Pancreas (tissue), 10 donors: ENCODE results near the gene AP3B1. TPM values are rescaled to one million over a fixed set of nuclear protein-coding genes. Genes with fewer than 3 reads are reported as not detected.

Experiments
- ATAC-seq, 4 donors: fragments of 200-7000 bp; cut with Tn5 transposase; one replicate each; pipeline versions ENCODE4 v1.8.0 to v1.9.1; 2020; ENCODE audit warnings: mild to moderate bottlenecking in 4 of 4, moderate library complexity in 4 of 4
- DNase-seq, 6 donors: peaks; one replicate each; pipeline ENCODE4 v3.0.0-alpha.2; 2020
- FAIRE-seq: peaks from 2 replicates; lab custom pipeline; 2012; peaks lifted over from hg19 to GRCh38; lab: Jason Lieb, UNC
- H3K27ac ChIP-seq, 4 donors: fragments of 200-600 bp; sonication (generic); 1 replicate in 3 of 4; 2 replicates in 1 of 4; pipeline versions ENCODE4 v1.5.0 to v1.8.0; 2020
- H3K27me3 ChIP-seq, 4 donors: fragments of 200-600 bp; one replicate each; pipeline ENCODE4 v1.8.0; 2021
- H3K36me3 ChIP-seq, 3 donors: fragments of 200-600 bp; sonication (generic) in 1 of 3; one replicate each; pipeline versions ENCODE4 v1.5.0 to v1.8.0; 2020 to 2021
- H3K4me1 ChIP-seq, 3 donors: fragments of 200-600 bp; one replicate each; pipeline ENCODE4 v1.8.0; 2021
- H3K4me3 ChIP-seq, 4 donors: fragments of 200-600 bp; sonication (generic) in 2 of 4; one replicate each; pipeline versions ENCODE4 v1.5.0 to v1.8.0; 2020 to 2021
- H3K9me3 ChIP-seq, 4 donors: fragments of 200-600 bp; one replicate each; pipeline ENCODE4 v1.8.0; 2021
- WGBS, 2 donors: extraction: QIAGEN DNeasy Blood & Tissue Kit; methylation state at CpG; one replicate each; pipeline ENCODE4 v1.1.7; 2013; 5-methylcytosine and 5-hydroxymethylcytosine counted together
- intact Hi-C, 3 donors: fragments of 100-400 bp; cut with DNase I; formaldehyde crosslinking; loops; one replicate each; pipeline versions ENCODE4 v1.11.1 to v1.14.2; 2022
- polyA plus RNA-seq, 2 donors: library from polyadenylated mRNA; stranded (reverse); fragments of 200-250 nt; gene quantifications; one replicate each; pipeline ENCODE4 v1.2.3, GENCODE V29; 2013
- total RNA-seq, 6 donors: library from RNA; stranded (reverse); fragmentation: NEBNext Ultra II Directional in 4 of 6; extraction: Animal tissue kit (Norgen Biotek cat#: 25700) in 4 of 6; gene quantifications; one replicate each; pipeline versions ENCODE4 v1.2.1 to v1.2.4, GENCODE V29; 2021 to 2023
- TF ChIP-seq, protein P1 (sequence below), 4 donors: fragments of 200-600 bp; sonication (generic) in 3 of 4; IDR thresholded peaks; one replicate each; pipeline versions ENCODE4 v1.5.0 to v1.8.0; 2021; ENCODE audit warnings: antibody characterized with exemption in 4 of 4
- donor health status: healthy with polysubstance abuse.
- donor health status: DM: no; HTN: no; CAD: no; lungs with moderate emphysema.
- donor health status: DM: no; HTN: no; CAD: no.
- donor health status: control.
- donor health status: control.
- donor health status: Bipolar disorder and iron deficiency.
- donor health status: DM: yes; HTN: yes; CAD: no.
- donor health status: DM: no; HTN: no; CAD: no.
- donor health status: DM: no; HTN: no; CAD: no.
- donor health status: DM: yes; HTN: yes; CAD: no.

The AP3B1 gene
- total and polyA plus RNA-seq, 8 donors: 11.9 to 26.0 (median 18.2) TPM

DNA sequence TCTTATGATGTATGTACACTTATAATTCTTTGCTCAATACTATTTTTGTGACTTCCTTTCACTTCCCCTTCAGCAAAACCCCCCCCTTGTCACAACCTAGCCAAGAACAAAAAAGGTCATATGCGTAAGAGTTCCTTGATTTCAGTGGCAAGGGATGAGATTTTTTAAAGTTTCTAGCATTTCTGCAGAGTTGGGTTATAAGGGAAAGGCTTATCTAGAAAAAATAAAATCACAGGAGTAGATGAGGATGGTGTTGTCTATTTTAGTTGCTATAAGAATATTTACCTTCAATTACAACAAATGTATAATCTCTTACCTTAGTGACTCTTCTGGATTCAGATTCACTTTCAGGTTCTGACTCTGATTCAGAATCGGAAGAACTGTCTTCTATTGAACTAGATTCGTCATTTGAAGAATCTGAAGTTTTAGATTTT, 184.6 kb downstream of the AP3B1 start:
- 96 to 97% methylated on average over 3 of the region's 3 CpGs for WGBS, 2 donors
- TF ChIP-seq, protein P1, sequence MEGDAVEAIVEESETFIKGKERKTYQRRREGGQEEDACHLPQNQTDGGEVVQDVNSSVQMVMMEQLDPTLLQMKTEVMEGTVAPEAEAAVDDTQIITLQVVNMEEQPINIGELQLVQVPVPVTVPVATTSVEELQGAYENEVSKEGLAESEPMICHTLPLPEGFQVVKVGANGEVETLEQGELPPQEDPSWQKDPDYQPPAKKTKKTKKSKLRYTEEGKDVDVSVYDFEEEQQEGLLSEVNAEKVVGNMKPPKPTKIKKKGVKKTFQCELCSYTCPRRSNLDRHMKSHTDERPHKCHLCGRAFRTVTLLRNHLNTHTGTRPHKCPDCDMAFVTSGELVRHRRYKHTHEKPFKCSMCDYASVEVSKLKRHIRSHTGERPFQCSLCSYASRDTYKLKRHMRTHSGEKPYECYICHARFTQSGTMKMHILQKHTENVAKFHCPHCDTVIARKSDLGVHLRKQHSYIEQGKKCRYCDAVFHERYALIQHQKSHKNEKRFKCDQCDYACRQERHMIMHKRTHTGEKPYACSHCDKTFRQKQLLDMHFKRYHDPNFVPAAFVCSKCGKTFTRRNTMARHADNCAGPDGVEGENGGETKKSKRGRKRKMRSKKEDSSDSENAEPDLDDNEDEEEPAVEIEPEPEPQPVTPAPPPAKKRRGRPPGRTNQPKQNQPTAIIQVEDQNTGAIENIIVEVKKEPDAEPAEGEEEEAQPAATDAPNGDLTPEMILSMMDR (IDR thresholded peaks at IDR 0.05): no peak
- no peak for FAIRE-seq
- Histone ChIP-seq H3K27me3 (no peaks in the 10 kb centered on the region), H3K27ac (no peak overlapping the region), H3K4me1 (no peaks in the 10 kb centered on the region), H3K9me3 (no peaks in the 10 kb centered on the region), H3K4me3 (no peak overlapping the region), H3K36me3 (peaks cover 0 to 6% (median 0%) of the 10 kb centered on the region in 3 donors)
- no peak for ATAC-seq
- no peak for DNase-seq
- intact Hi-C loops: no loop called here

DNA sequence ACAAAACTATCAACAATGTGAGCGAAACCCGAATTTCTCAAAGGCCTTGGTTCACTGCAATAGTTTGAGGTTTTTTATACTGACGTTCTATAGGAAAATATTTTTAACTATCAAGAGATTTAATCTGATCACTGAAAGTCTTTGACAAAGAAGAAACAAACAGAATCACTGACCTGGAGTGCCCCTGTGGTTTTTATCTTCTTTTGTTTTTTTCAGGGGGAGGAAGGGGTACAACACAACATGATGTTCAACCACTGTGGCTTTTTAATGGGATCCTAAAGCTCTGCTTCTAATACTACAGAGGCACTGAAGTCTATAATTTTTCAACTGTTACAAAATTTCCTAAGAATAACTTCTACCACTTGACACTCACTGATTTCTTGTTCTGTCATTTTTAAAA, 185.9 kb downstream of the AP3B1 start:
- DNase-seq (no peak), FAIRE-seq (no peak), ATAC-seq (no peak)
- Histone ChIP-seq H3K4me1 (no peaks in the 10 kb centered on the region), H3K27ac (no peak overlapping the region), H3K4me3 (no peak overlapping the region), H3K36me3 (peaks cover 0 to 4% (median 0%) of the 10 kb centered on the region in 3 donors), H3K9me3 (no peaks in the 10 kb centered on the region), H3K27me3 (no peaks in the 10 kb centered on the region)
- 89 to 96% methylated on average over 3 of the region's 3 CpGs for WGBS, 2 donors
- intact Hi-C loops: no loop called here
- TF ChIP-seq, protein P1 (IDR thresholded peaks at IDR 0.05): no peak

DNA sequence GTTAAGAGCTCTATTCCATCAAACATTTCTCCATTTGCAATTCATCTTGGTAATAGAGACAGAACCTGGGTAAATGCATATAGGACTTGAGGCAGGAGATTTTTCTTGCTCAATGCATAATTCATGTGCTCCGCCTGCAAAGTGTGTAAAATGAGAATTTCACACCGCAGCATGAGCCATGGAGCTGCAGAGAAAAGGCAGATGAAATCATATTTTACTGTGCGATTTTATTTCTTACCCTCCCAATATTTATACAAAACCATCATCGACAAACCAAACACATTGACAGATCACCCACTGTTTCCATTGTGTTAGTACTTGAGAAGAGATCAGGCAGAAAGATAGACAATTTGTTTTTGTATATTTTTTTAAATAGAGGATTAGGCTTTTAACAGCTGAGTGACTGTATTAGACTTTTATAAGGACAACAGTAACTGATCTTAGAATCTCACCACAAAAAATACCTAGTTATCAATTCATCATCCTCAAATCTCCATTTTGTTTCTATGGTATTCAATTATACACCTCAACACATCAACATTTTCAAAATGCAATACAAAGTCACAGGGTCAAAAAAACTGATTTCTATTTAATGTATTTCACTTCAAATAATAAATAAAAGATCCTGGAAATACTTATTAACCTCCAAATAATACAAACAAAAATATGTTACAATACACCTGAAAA, 191.1 kb downstream of the AP3B1 start:
- H3K4me3 ChIP-seq: no peak overlapping the region
- peaks cover 0 to 23% (median 0%) of the 10 kb centered on the region in 3 donors for H3K36me3 ChIP-seq
- no peaks in the 10 kb centered on the region for H3K4me1 ChIP-seq
- no peak for ATAC-seq
- 94 to 95% methylated on average over 4 of the region's 4 CpGs for WGBS, 2 donors
- TF ChIP-seq, protein P1 (IDR thresholded peaks at IDR 0.05): no peak
- H3K27me3 ChIP-seq: no peaks in the 10 kb centered on the region
- FAIRE-seq: no peak
- no peak overlapping the region for H3K27ac ChIP-seq
- H3K9me3 ChIP-seq: no peaks in the 10 kb centered on the region
- no peak for DNase-seq
- intact Hi-C loops: no loop called here

DNA sequence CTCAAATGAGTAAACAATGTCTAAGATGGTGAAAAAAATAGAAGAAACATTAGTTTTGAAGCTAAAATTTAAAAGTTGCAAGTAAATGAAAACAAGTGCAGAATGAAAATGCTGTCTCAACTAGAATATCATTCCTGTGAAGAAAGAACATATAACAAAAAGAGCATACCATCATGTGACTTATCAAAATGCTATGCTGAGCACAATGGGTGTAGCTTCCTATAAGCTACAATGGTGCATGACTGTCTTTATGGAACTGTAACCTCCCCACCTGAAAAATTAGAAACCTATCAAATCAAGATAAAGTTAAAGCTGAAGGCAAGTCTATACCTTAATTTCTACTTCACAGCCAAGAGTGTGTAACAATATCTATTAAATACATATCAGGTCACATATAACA, 192.0 kb downstream of the AP3B1 start:
- H3K27ac ChIP-seq: no peak overlapping the region
- DNase-seq (no peak), FAIRE-seq (no peak), ATAC-seq (no peak)
- intact Hi-C loops: no loop called here
- H3K36me3 ChIP-seq: peaks cover 0 to 24% (median 0%) of the 10 kb centered on the region in 3 donors
- no peaks in the 10 kb centered on the region for H3K27me3 ChIP-seq
- TF ChIP-seq, protein P1 (IDR thresholded peaks at IDR 0.05): no peak
- H3K4me3 ChIP-seq: no peak overlapping the region
- H3K4me1 ChIP-seq: no peaks in the 10 kb centered on the region
- no peaks in the 10 kb centered on the region for H3K9me3 ChIP-seq

DNA sequence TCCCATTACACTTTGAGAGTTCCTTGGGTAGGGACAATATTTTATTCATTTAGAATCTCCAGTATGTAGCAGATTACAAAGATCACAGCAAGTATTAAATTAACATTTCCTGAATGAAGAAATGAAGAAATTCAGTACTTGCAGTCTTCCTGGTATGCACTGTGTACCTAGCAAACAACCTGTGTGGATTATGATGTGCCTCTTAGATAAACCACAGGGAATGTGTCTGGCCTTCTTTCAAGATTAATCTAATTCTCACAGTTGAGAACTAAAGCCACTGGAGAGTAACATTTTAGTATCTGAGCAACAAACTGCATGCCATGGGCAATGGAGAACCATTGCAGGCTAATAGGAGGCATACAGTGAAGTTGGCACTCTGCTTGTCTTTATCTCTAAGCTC, 199.4 kb downstream of the AP3B1 start:
- TF ChIP-seq, protein P1 (IDR thresholded peaks at IDR 0.05): no peak
- FAIRE-seq: no peak
- ATAC-seq: no peak

More for the DNA sequence above, 199.4 kb downstream of the AP3B1 start:
- H3K27me3 ChIP-seq: no peaks in the 10 kb centered on the region
- DNase-seq: no peak
- intact Hi-C loops: no loop called here
- no peak overlapping the region for H3K4me3 ChIP-seq
- H3K4me1 ChIP-seq: no peaks in the 10 kb centered on the region
- H3K27ac ChIP-seq: no peak overlapping the region
- peaks cover 0 to 15% (median 0%) of the 10 kb centered on the region in 3 donors for H3K36me3 ChIP-seq
- H3K9me3 ChIP-seq: no peaks in the 10 kb centered on the region
